Measurements from ENCODE around the gene RINL.

The RINL gene

DNA sequence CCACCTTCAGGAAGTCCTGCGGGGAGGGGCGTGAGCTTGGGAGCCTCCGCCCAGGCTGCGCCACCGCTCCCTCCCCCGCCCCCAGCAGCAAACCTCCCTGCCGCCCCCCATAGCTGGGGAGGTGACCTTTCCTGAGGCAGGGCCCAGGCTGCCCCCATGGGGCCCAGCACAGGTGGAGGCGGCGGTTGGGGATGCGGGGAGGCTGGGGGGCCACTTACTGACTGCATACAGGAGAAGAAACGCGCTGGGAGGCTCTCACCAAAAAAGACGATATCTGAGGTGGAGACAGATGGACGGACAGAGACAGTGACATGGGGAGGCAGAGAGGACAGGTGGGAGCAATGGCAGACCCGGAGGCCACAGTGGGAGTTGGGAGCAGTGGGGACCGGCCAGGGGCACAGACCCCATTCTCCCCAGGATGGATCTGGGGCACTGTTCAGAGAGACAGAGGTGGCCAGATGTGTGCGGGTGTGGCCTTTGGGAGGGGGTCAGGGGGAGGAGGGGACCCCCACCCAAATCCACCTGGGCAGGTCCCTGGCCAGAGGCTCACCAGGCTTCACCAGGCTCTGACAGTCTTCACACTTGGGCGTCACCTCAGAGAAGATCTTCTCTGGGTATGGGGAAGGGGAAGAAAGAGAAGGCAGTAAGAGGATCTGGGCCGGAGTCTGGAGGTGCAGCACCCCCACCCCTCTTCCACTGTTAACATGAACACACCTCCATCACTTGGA lies 3.0 kb upstream of the RINL start:
- Histone ChIP-seq H4K20me1 (ENCODE audit: insufficient read depth) (no peaks in the 10 kb centered on the region), H3K27ac (no peak overlapping the region), H3K4me2 (no peak overlapping the region), H3K36me3 (ENCODE audit: insufficient read depth) (no peaks in the 10 kb centered on the region), H3K4me3 (IDR thresholded peaks at IDR 0.05; ENCODE audit: insufficient read depth, low read depth, low read length) (no peak overlapping the region), H2AFZ (ENCODE audit: low read depth) (no peak overlapping the region), H3K27me3 (ENCODE audit: insufficient read depth, low read depth) (no peaks in the 10 kb centered on the region), H3K79me2 (ENCODE audit: insufficient read depth, low read depth) (no peaks in the 10 kb centered on the region), H3K4me1 (ENCODE audit: low read depth, poor library complexity, severe bottlenecking) (peaks cover 18% of the 10 kb centered on the region), H3K9ac (no peak overlapping the region)
- TF ChIP-seq, protein P1, sequence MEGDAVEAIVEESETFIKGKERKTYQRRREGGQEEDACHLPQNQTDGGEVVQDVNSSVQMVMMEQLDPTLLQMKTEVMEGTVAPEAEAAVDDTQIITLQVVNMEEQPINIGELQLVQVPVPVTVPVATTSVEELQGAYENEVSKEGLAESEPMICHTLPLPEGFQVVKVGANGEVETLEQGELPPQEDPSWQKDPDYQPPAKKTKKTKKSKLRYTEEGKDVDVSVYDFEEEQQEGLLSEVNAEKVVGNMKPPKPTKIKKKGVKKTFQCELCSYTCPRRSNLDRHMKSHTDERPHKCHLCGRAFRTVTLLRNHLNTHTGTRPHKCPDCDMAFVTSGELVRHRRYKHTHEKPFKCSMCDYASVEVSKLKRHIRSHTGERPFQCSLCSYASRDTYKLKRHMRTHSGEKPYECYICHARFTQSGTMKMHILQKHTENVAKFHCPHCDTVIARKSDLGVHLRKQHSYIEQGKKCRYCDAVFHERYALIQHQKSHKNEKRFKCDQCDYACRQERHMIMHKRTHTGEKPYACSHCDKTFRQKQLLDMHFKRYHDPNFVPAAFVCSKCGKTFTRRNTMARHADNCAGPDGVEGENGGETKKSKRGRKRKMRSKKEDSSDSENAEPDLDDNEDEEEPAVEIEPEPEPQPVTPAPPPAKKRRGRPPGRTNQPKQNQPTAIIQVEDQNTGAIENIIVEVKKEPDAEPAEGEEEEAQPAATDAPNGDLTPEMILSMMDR (conservative IDR thresholded peaks at IDR 0.05; ENCODE audit: low read depth, low read length), result no peak

DNA sequence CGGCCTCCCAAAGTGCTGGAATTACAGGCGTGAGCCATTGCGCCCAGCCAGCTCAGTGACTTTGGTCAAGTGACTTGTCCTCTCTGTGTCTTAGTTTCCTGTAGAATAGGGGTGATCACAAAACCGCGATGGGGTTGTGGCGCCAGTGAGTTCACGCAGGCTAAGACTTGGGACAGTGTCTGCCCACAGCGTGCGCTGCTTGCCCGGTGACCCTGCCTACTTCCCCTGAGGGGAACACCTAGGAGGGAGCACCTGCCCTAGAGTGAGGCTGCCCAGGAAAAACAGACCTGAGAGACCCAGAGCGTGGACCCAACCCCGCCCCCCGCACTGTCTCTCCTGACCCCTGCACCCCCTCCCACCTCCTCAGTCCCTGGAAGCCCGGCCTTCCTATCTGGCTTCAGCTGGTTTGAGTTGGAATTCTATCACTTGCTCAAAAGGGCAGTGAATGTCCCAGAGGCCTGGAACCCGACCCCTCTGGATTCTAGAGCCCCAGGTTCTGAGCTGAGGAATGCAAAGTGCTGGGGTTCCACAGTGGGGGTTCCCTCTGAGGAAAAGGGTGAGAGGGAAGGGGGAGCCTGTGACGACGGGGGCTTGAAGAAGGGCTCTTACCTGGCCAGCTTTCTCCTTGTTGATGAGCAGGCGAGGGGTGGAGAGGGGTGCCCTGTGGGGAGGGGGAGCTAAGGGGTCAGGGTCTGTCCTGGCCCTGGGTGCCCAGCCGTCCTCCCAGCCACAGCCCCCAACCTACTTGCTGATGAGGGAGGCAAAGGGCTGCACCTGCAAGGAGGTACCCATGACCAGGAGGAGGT lies 2.2 kb upstream of the RINL start:
- H3K4me3 ChIP-seq (IDR thresholded peaks at IDR 0.05; ENCODE audit: insufficient read depth, low read depth, low read length), result no peak overlapping the region
- H3K36me3 ChIP-seq (ENCODE audit: insufficient read depth), result no peaks in the 10 kb centered on the region
- no peaks in the 10 kb centered on the region for H3K79me2 ChIP-seq (ENCODE audit: insufficient read depth, low read depth)
- H3K4me2 ChIP-seq, result no peak overlapping the region
- no peak overlapping the region for H2AFZ ChIP-seq (ENCODE audit: low read depth)
- H3K27ac ChIP-seq, result no peak overlapping the region
- H4K20me1 ChIP-seq (ENCODE audit: insufficient read depth), result no peaks in the 10 kb centered on the region
- TF ChIP-seq, protein P1 (conservative IDR thresholded peaks at IDR 0.05; ENCODE audit: low read depth, low read length), result no peak
- H3K4me1 ChIP-seq (ENCODE audit: low read depth, poor library complexity, severe bottlenecking), result peaks cover 18% of the 10 kb centered on the region
- no peak overlapping the region for H3K9ac ChIP-seq
- no peaks in the 10 kb centered on the region for H3K27me3 ChIP-seq (ENCODE audit: insufficient read depth, low read depth)

DNA sequence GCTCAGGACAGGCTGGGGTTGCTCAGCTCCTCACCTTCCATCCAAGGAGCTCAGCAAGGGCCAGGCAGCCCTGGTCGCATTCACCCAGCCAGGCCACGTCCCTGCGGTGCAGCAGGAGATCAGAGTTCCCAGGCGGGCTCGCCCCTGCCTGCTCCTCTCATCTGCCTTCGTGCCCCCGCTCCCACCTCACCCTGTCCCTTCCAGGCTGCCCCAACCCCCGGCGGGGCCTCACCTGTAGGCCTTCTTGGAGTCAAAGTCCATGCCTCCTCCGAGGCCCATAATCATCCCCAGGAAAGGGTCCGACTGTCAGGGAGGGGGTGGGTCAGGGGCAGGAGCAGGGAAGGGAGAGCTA lies 1.3 kb upstream of the RINL start:
- peaks cover 18% of the 10 kb centered on the region for H3K4me1 ChIP-seq (ENCODE audit: low read depth, poor library complexity, severe bottlenecking)
- H3K4me2 ChIP-seq, result peak overlapping the region; percentile 67; the same call in 1 of the 2 replicates
- no peaks in the 10 kb centered on the region for H3K27me3 ChIP-seq (ENCODE audit: insufficient read depth, low read depth)
- no peaks in the 10 kb centered on the region for H4K20me1 ChIP-seq (ENCODE audit: insufficient read depth)
- no peaks in the 10 kb centered on the region for H3K36me3 ChIP-seq (ENCODE audit: insufficient read depth)
- H3K79me2 ChIP-seq (ENCODE audit: insufficient read depth, low read depth), result no peaks in the 10 kb centered on the region
- no peak overlapping the region for H2AFZ ChIP-seq (ENCODE audit: low read depth)
- TF ChIP-seq, protein P1 (conservative IDR thresholded peaks at IDR 0.05; ENCODE audit: low read depth, low read length), result no peak
- no peak overlapping the region for H3K27ac ChIP-seq
- H3K9ac ChIP-seq, result no peak overlapping the region
- H3K4me3 ChIP-seq (IDR thresholded peaks at IDR 0.05; ENCODE audit: insufficient read depth, low read depth, low read length), result no peak overlapping the region

DNA sequence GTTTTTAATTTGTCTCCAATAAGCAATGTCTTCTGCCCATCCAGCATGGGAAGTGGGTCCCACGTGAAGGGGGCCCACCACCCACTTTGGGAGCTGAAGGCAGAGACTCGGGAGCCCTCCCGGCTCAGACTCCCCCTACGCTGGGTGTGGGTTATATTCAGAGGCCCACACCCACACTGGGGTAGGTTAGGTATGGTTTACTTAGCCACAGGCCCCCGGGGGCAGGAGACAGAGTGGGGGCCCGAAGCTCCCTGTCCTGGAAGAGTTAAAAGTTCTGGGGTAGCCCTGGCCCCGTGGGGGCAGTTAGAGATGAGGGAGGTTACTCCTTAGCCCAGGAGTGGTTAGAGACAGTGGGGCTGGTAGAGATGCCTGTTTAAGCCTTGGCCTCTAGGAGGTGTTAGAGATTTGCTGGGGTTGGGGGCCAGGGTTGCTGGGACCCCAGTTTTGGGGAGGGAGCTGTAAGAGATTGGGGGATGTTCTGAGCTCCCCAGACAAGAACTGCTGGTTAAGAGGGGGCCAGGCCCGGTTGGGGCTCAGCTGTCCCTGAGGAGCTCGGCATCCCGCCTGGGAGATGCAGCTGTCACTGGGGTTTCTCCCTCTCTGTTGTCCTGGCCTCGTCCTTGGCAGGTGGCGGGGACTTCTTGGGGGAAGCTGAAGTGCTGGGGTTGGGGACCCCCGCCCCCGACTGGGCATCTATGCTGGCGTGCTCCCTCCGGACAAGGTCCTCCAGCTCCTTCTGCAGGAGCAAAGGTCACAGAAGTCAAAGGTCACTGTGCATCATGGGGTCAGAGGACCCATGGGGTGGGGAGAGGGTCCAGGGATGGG lies 712 bp upstream of the RINL start:
- Histone ChIP-seq H3K79me2 (ENCODE audit: insufficient read depth, low read depth) (no peaks in the 10 kb centered on the region), H3K4me2 (peak overlapping the region; percentile 67), H3K27me3 (ENCODE audit: insufficient read depth, low read depth) (no peaks in the 10 kb centered on the region), H3K27ac (peak overlapping the region; percentile 55), H3K9ac (peak overlapping the region; percentile 51), H3K4me1 (ENCODE audit: low read depth, poor library complexity, severe bottlenecking) (peaks cover 18% of the 10 kb centered on the region), H2AFZ (ENCODE audit: low read depth) (peak overlapping the region; percentile 72; the same call in 1 of the 2 replicates), H3K4me3 (IDR thresholded peaks at IDR 0.05; ENCODE audit: insufficient read depth, low read depth, low read length) (no peak overlapping the region), H4K20me1 (ENCODE audit: insufficient read depth) (no peaks in the 10 kb centered on the region), H3K36me3 (ENCODE audit: insufficient read depth) (no peaks in the 10 kb centered on the region)
- TF ChIP-seq, protein P1 (conservative IDR thresholded peaks at IDR 0.05; ENCODE audit: low read depth, low read length), result no peak
